Mesenchymal stem cell (in vitro differentiated cells and primary cell): Measurements from ENCODE around the gene IFT74.

Experiments used
- DNase-seq: peaks from one replicate; pipeline ENCODE4 v3.0.0-alpha.2; 2013
- H2AFZ ChIP-seq: one replicate; pipeline ENCODE4 v1.6.1; 2013; ENCODE audit warnings: low read depth, mild to moderate bottlenecking, control low read depth, inconsistent platforms, low read length, moderate library complexity
- H2AK5ac ChIP-seq: 2 replicates; pipeline ENCODE4 v1.6.1; 2013; ENCODE audit warnings: low read length, moderate library complexity, mild to moderate bottlenecking, inconsistent platforms; ENCODE audit not compliant: severe bottlenecking
- H2BK120ac ChIP-seq: one replicate; pipeline ENCODE4 v1.6.1; 2013; ENCODE audit warnings: low read depth, mild to moderate bottlenecking, inconsistent platforms, low read length, moderate library complexity
- H2BK12ac ChIP-seq, 2 experiments: one replicate each; pipeline ENCODE4 v1.6.1; 2013; ENCODE audit warnings: inconsistent platforms in 2 of 2, low read length in 2 of 2, mild to moderate bottlenecking in 2 of 2, moderate library complexity in 2 of 2, control low read depth in 1 of 2
- H2BK15ac ChIP-seq: one replicate; pipeline ENCODE4 v1.6.1; 2013; ENCODE audit warnings: mild to moderate bottlenecking, low read depth, inconsistent platforms; ENCODE audit not compliant: poor library complexity, severe bottlenecking
- H2BK5ac ChIP-seq: 2 replicates; pipeline ENCODE4 v1.6.1; 2013; ENCODE audit warnings: low read depth, mild to moderate bottlenecking, low read length, control low read depth, inconsistent platforms; ENCODE audit not compliant: poor library complexity, severe bottlenecking
- H3K14ac ChIP-seq, 2 experiments: one replicate each; pipeline ENCODE4 v1.6.1; 2013; ENCODE audit warnings: inconsistent platforms in 2 of 2, low read length in 2 of 2, control low read depth in 1 of 2, mild to moderate bottlenecking in 1 of 2, moderate library complexity in 1 of 2
- H3K18ac ChIP-seq, 2 experiments: one replicate each; pipeline ENCODE4 v1.6.1; 2013; ENCODE audit warnings: inconsistent platforms in 2 of 2, low read length in 2 of 2, control low read depth in 1 of 2, low read depth in 1 of 2, mild to moderate bottlenecking in 1 of 2
- H3K23ac ChIP-seq, 2 experiments: one replicate each; pipeline ENCODE4 v1.6.1; 2013; ENCODE audit warnings: inconsistent platforms in 2 of 2, low read length in 2 of 2, mild to moderate bottlenecking in 2 of 2, moderate library complexity in 2 of 2, control low read depth in 1 of 2
- H3K27ac ChIP-seq: 2 replicates; pipeline ENCODE4 v1.5.1; 2013; ENCODE audit warnings: mild to moderate bottlenecking, moderate library complexity, low read length, control low read depth, inconsistent platforms; ENCODE audit not compliant: poor library complexity, severe bottlenecking
- H3K27me3 ChIP-seq, 2 experiments: 2 replicates each; pipeline versions ENCODE4 v1.6.1 to v1.7.0; 2013; ENCODE audit warnings: low read length in 2 of 2, mild to moderate bottlenecking in 2 of 2, moderate library complexity in 2 of 2, control low read depth in 1 of 2, inconsistent platforms in 1 of 2; ENCODE audit not compliant: control insufficient read depth in 1 of 2, insufficient read depth in 1 of 2
- H3K36me3 ChIP-seq, 2 experiments: 2 replicates each; pipeline versions ENCODE4 v1.6.1 to v1.7.0; 2013; ENCODE audit warnings: low read length in 2 of 2, control low read depth in 1 of 2, inconsistent platforms in 1 of 2, low read depth in 1 of 2, mild to moderate bottlenecking in 1 of 2; ENCODE audit not compliant: insufficient read depth in 2 of 2, control insufficient read depth in 1 of 2
- H3K4ac ChIP-seq, 2 experiments: one replicate each; pipeline ENCODE4 v1.6.1; 2013; ENCODE audit warnings: inconsistent platforms in 2 of 2, low read length in 2 of 2, mild to moderate bottlenecking in 2 of 2, moderate library complexity in 2 of 2, control low read depth in 1 of 2, low read depth in 1 of 2
- H3K4me1 ChIP-seq: 2 replicates; pipeline ENCODE4 v1.6.1; 2013; ENCODE audit warnings: low read depth, low read length, control low read depth; ENCODE audit not compliant: control insufficient read depth, insufficient read depth
- H3K4me2 ChIP-seq: 2 replicates; pipeline ENCODE4 v1.6.1; 2013; ENCODE audit warnings: low read length, mild to moderate bottlenecking, inconsistent platforms; ENCODE audit not compliant: poor library complexity, severe bottlenecking
- H3K4me3 ChIP-seq, 2 experiments: 2 replicates each; pipeline versions ENCODE4 v1.5.1 to v1.7.0; 2013; ENCODE audit warnings: low read length in 2 of 2, mild to moderate bottlenecking in 2 of 2, control low read depth in 1 of 2, low read depth in 1 of 2; ENCODE audit not compliant: insufficient read depth in 1 of 2
- H3K79me1 ChIP-seq: replicated peaks from 2 replicates; pipeline ENCODE4 v1.6.1; 2013; ENCODE audit warnings: mild to moderate bottlenecking, control low read depth, low read length, inconsistent platforms; ENCODE audit not compliant: poor library complexity, severe bottlenecking
- H3K9ac ChIP-seq: 2 replicates; pipeline ENCODE4 v1.7.0; 2013; ENCODE audit warnings: mild to moderate bottlenecking, low read length, moderate library complexity
- H3K9me3 ChIP-seq: 2 replicates; pipeline ENCODE4 v1.7.0; 2013; ENCODE audit warnings: mild to moderate bottlenecking, low read length; ENCODE audit not compliant: control insufficient read depth
- H4K8ac ChIP-seq: one replicate; pipeline ENCODE4 v1.6.1; 2013; ENCODE audit warnings: inconsistent platforms, mild to moderate bottlenecking, low read length, moderate library complexity
- H4K91ac ChIP-seq: one replicate; pipeline ENCODE4 v1.6.1; 2013; ENCODE audit warnings: mild to moderate bottlenecking, low read length, inconsistent platforms
- WGBS: methylation state at CpG from one replicate; pipeline ENCODE4 v1.1.7; 2013; ENCODE audit warnings: mixed read lengths; 5-methylcytosine and 5-hydroxymethylcytosine counted together

The IFT74 gene

DNA sequence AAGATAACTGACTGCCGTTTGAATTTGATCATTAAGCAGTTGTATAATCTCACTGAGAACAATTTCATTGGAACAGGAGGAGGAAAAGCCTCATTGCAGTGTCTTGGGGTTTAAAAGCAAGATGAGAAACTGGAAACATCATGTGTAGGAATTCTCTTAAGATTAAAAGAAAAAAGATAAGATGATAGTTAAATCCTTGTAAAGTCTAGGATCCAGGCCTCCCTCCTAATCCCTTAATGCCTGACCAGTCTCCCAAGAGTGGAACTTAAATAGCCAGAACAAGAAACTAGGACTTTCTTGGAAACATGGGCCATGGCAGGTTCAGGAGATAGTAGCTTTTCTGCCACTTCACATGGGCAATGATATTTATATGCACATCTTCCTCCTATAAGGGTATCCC is 86.3 kb downstream of the IFT74 start:
- H3K4me3 ChIP-seq, result no peak overlapping the region
- 85% methylated on average over 1 of the region's 1 CpG for WGBS
- no peak overlapping the region for H2BK5ac ChIP-seq
- H3K9ac ChIP-seq, result no peak overlapping the region
- H3K4me1 ChIP-seq, result no peaks in the 10 kb centered on the region
- no peak overlapping the region for H2BK15ac ChIP-seq
- no peaks in the 10 kb centered on the region for H3K9me3 ChIP-seq
- H2BK120ac ChIP-seq, result no peak overlapping the region
- no peak overlapping the region for H4K91ac ChIP-seq
- no peak overlapping the region for H2AFZ ChIP-seq
- H3K36me3 ChIP-seq, result peaks cover 0 to 20% of the 10 kb centered on the region in 2 experiments
- no peaks in the 10 kb centered on the region for H3K27me3 ChIP-seq
- H2AK5ac ChIP-seq, result no peak overlapping the region
- no peak for DNase-seq
- no peak overlapping the region for H3K4ac ChIP-seq
- H3K27ac ChIP-seq, result no peak overlapping the region
- no peaks in the 10 kb centered on the region for H3K79me1 ChIP-seq
- no peak overlapping the region for H2BK12ac ChIP-seq
- H3K18ac ChIP-seq, result no peak overlapping the region
- H3K4me2 ChIP-seq, result no peak overlapping the region
- no peak overlapping the region for H3K23ac ChIP-seq
- H4K8ac ChIP-seq, result no peak overlapping the region
- no peak overlapping the region for H3K14ac ChIP-seq

DNA sequence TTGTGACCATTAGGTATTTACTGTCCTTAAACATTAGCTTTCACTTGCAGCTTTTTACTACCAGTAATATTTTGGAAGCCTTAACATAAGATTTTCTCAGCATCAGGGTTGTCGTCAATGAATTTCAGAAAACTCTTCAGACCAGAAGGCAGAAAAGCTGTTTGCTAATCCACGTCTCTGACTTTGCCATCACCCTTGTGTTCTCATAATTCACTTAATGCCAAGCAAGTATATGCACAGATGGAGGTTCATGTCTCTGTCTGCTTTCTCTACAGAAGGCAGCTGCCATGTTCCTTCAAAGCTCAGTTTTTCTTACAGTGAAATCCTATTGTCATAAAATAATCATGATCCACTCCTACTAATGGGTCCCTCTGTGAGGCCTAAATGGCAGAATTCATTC is 87.0 kb downstream of the IFT74 start:
- Histone ChIP-seq H3K4ac (no peak overlapping the region), H3K14ac (no peak overlapping the region), H2BK15ac (no peak overlapping the region), H3K27ac (no peak overlapping the region), H2BK120ac (no peak overlapping the region), H2AK5ac (no peak overlapping the region), H2BK12ac (no peak overlapping the region), H4K91ac (no peak overlapping the region), H3K27me3 (no peaks in the 10 kb centered on the region), H3K23ac (no peak overlapping the region), H3K4me2 (no peak overlapping the region), H2AFZ (no peak overlapping the region), H3K9ac (no peak overlapping the region), H4K8ac (no peak overlapping the region), H3K36me3 (peaks cover 0 to 14% of the 10 kb centered on the region in 2 experiments), H3K4me1 (no peaks in the 10 kb centered on the region), H3K9me3 (no peaks in the 10 kb centered on the region), H3K18ac (no peak overlapping the region), H3K4me3 (no peak overlapping the region), H3K79me1 (no peaks in the 10 kb centered on the region), H2BK5ac (no peak overlapping the region)
- DNase-seq, result no peak
- WGBS, result 92% methylated on average over 2 of the region's 2 CpGs

DNA sequence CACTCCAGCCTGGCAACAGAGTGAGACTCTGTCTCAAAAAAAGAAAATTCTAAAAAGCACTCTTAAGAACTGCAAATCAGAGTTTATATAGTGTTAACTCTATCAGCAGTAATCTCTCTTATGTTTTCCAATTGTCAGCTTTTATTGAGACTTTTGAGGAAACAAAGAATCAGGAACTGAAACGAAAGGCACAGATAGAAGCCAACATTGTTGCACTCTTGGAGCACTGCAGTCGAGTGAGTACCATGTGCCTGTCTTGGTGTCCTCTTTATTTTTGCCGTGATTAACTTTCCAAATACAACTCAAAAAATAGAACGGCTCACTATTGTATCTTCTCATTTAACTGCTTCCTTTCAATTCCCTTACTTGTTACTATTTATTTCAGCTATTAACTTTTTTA is 90.9 kb downstream of the IFT74 start:
- Histone ChIP-seq H3K27ac (no peak overlapping the region), H3K79me1 (no peaks in the 10 kb centered on the region), H3K9ac (no peak overlapping the region), H3K14ac (no peak overlapping the region), H2AFZ (no peak overlapping the region), H3K18ac (no peak overlapping the region), H3K4me2 (no peak overlapping the region), H3K4me3 (no peak overlapping the region), H2BK15ac (no peak overlapping the region), H3K4ac (no peak overlapping the region), H3K27me3 (no peaks in the 10 kb centered on the region), H2BK120ac (no peak overlapping the region), H3K4me1 (no peaks in the 10 kb centered on the region), H3K36me3 (peaks cover 0 to 23% of the 10 kb centered on the region in 2 experiments), H2BK5ac (no peak overlapping the region), H3K23ac (no peak overlapping the region), H4K8ac (no peak overlapping the region), H2AK5ac (no peak overlapping the region), H3K9me3 (no peaks in the 10 kb centered on the region), H2BK12ac (no peak overlapping the region), H4K91ac (no peak overlapping the region)
- DNase-seq, result no peak
- WGBS, result 93% methylated on average over 4 of the region's 4 CpGs

DNA sequence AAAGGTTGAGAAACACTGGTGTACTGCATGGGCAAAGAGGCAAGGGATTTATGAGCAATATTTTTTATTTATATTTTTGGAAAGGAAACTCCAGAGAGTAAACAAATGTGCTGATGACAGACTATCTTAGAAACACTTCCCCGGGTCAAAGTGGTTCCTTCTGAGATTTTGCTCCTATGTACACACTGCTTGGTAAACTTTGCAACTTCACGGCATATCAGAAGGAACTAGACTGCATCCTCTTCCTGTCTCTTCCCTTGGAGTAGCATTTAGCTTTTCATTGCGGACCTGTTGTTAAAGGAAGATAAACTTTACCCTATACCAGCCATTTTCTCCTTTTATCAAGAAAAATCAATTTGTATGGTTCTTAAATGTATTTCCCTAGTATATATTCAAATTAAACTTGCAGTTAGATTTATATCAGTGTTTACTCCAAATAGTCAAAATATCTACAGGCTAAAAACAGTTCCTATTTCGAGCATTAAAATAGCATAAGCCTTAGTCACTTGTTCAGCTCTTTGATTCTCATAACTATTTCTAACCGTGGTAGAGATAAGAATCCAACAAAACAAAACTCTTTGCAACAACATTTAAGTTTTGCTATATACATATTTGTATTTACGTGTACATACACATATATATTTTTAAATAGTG is 97.3 kb downstream of the IFT74 start:
- no peaks in the 10 kb centered on the region for H3K27me3 ChIP-seq
- 25% methylated on average over 2 of the region's 6 CpGs for WGBS
- H2BK15ac ChIP-seq, result no peak overlapping the region
- no peaks in the 10 kb centered on the region for H3K9me3 ChIP-seq
- H4K8ac ChIP-seq, result no peak overlapping the region
- H3K23ac ChIP-seq, result no peak overlapping the region
- no peak overlapping the region for H2BK12ac ChIP-seq
- DNase-seq, result peak; percentile 40
- no peak overlapping the region for H4K91ac ChIP-seq
- H3K79me1 ChIP-seq, result no peaks in the 10 kb centered on the region
- H3K9ac ChIP-seq, result no peak overlapping the region
- H2BK5ac ChIP-seq, result no peak overlapping the region
- H2AK5ac ChIP-seq, result no peak overlapping the region
- no peak overlapping the region for H2BK120ac ChIP-seq
- no peak overlapping the region for H3K27ac ChIP-seq
- no peaks in the 10 kb centered on the region for H3K4me1 ChIP-seq
- no peak overlapping the region for H3K4me2 ChIP-seq
- peaks cover 0 to 14% of the 10 kb centered on the region in 2 experiments for H3K36me3 ChIP-seq
- no peak overlapping the region for H2AFZ ChIP-seq
- H3K14ac ChIP-seq, result no peak overlapping the region
- no peak overlapping the region for H3K4me3 ChIP-seq
- H3K18ac ChIP-seq, result no peak overlapping the region
- H3K4ac ChIP-seq, result no peak overlapping the region
